Measurements from ENCODE around the gene LRRC1. TPM values are rescaled to one million over a fixed set of nuclear protein-coding genes. Genes with fewer than 3 reads are reported as not detected.

The LRRC1 gene
- total and polyA plus RNA-seq, 8 donors = 5.2 to 11.6 (median 7.6) TPM

GRCh38 chr6:53962646-53963045, 167.8 kb downstream of the LRRC1 start:
- H3K27ac ChIP-seq = no peak overlapping the region
- H3K36me3 ChIP-seq = no peaks in the 10 kb centered on the region
- no peak for TF ChIP-seq CTCF (IDR thresholded peaks at IDR 0.05)
- no peak for FAIRE-seq
- no peaks in the 10 kb centered on the region for H3K27me3 ChIP-seq
- no peaks in the 10 kb centered on the region for H3K4me1 ChIP-seq
- 67 to 70% methylated on average over 2 of the region's 2 CpGs for WGBS, 2 donors
- no peak for DNase-seq
- no peak for ATAC-seq
- no peak overlapping the region for H3K4me3 ChIP-seq
- intact Hi-C loops (cut with DNase I) = no loop called here
- no peaks in the 10 kb centered on the region for H3K9me3 ChIP-seq

GRCh38 chr6:53967415-53967814, 172.6 kb downstream of the LRRC1 start:
- Histone ChIP-seq H3K4me3 (no peak overlapping the region), H3K27me3 (no peaks in the 10 kb centered on the region), H3K9me3 (no peaks in the 10 kb centered on the region), H3K4me1 (no peaks in the 10 kb centered on the region), H3K36me3 (no peaks in the 10 kb centered on the region), H3K27ac (no peak overlapping the region)
- FAIRE-seq (no peak), ATAC-seq (no peak), DNase-seq (no peak)
- 54 to 59% methylated on average over 2 of the region's 2 CpGs for WGBS, 2 donors
- intact Hi-C loops (cut with DNase I) = no loop called here
- TF ChIP-seq CTCF (IDR thresholded peaks at IDR 0.05) = no peak

Other genes with a start within 250 kb of the LRRC1 start
- 10 to 100 TPM; 10.0 to 29.5 (median 18.0) TPM for gene GCLC, start 249.9 kb upstream of the LRRC1 start, total RNA-seq
- 10 to 100 TPM in 1 of 2 donors, 1 to 10 TPM in 1; 5.9 to 10.4 TPM for gene GCLC, start 249.9 kb upstream of the LRRC1 start, polyA plus RNA-seq
- under 1 TPM; 0.12 to 0.81 (median 0.29) TPM for gene KLHL31, start 129.2 kb upstream of the LRRC1 start, total RNA-seq
- under 1 TPM; 0.35 to 0.38 TPM for gene KLHL31, start 129.2 kb upstream of the LRRC1 start, polyA plus RNA-seq

Data from pancreas (tissue), 10 donors.